Thyroid gland (tissue), 4 donors: ENCODE data around the gene AP2A2.

ENCODE experiments used
- POLR2A ChIP-seq, 2 donors: fragments of 450-650 bp; IDR thresholded peaks; one replicate each; pipeline ENCODE4 v1.6.1; 2017; ENCODE audit warnings: antibody characterized with exemption in 2 of 2, mild to moderate bottlenecking in 2 of 2, moderate library complexity in 1 of 2
- TF ChIP-seq, protein P1 (sequence below), 6 experiments: fragments of 200-600 bp in 3 of 6; fragments of 450-650 bp in 3 of 6; sonication (generic) in 3 of 6; IDR thresholded peaks; one replicate each; pipeline ENCODE4 v1.5.1; 2016 to 2019; ENCODE audit warnings: antibody characterized with exemption in 6 of 6, mild to moderate bottlenecking in 2 of 6, inconsistent platforms in 1 of 6, moderate library complexity in 1 of 6

DNA sequence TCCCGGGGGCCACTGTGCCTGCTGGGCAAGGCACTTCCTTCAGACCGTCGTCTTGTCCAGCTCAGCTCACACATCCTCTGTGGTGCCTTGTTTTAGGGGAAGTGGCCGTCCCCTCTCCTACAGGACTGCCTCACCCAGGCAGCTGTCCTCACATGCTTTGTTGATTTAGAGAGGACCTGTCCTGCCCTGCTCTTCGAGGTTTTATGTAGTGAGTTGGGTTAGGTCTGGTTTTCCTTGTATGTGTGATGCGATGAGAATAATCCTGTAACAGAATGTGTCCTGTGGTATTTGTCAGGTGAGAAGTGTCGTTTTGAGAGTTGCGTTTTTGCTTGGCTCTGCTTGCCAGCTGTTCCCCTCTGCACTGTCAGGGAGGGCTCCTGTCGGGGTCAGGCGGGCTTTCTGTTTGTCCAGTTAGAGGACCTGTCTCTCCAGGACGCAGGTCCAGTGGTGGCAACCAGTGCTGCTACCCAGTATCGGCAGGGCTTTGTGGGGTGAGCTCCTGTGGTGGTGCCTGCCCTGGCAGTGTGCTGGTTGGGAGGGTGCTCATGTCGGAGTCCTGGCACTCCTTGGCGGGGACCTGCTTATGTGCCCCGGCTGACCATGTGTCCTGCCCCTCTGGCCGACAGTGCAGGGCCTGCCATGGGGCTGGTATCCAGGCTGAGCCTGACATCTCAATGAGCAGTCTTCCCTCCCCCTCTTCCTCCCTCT, 69.5 kb downstream of the AP2A2 start:
- TF ChIP-seq, protein P1, sequence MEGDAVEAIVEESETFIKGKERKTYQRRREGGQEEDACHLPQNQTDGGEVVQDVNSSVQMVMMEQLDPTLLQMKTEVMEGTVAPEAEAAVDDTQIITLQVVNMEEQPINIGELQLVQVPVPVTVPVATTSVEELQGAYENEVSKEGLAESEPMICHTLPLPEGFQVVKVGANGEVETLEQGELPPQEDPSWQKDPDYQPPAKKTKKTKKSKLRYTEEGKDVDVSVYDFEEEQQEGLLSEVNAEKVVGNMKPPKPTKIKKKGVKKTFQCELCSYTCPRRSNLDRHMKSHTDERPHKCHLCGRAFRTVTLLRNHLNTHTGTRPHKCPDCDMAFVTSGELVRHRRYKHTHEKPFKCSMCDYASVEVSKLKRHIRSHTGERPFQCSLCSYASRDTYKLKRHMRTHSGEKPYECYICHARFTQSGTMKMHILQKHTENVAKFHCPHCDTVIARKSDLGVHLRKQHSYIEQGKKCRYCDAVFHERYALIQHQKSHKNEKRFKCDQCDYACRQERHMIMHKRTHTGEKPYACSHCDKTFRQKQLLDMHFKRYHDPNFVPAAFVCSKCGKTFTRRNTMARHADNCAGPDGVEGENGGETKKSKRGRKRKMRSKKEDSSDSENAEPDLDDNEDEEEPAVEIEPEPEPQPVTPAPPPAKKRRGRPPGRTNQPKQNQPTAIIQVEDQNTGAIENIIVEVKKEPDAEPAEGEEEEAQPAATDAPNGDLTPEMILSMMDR (IDR thresholded peaks at IDR 0.05) = no peak
- no peak for TF ChIP-seq POLR2A (IDR thresholded peaks at IDR 0.05)
